Activated naive CD4-positive, alpha-beta T cell treated with anti-CD3 and anti-CD28 coated beads for 36 hours (primary cell): ENCODE results near the gene ARHGEF16. TPM values are rescaled to one million over a fixed set of nuclear protein-coding genes. Genes with fewer than 3 reads are reported as not detected.

ENCODE experiments used
- CTCF ChIA-PET: fragments of 350-600 bp; sonication (Branson Sonifier 250); formaldehyde crosslinking; loops from one replicate; lab custom pipeline; 2021; ENCODE audit warnings: antibody characterized with exemption; lab: Charles Lee
- DNase-seq: peaks from one replicate; pipeline ENCODE4 v3.0.0-alpha.2; 2020
- H3K27ac Mint-ChIP-seq: one replicate; pipeline ENCODE4 v1.8.0; 2021; ENCODE audit warnings: mild to moderate bottlenecking, mixed read lengths
- H3K27me3 Mint-ChIP-seq: one replicate; pipeline ENCODE4 v1.8.0; 2021; ENCODE audit warnings: low read depth, mixed read lengths
- H3K36me3 Mint-ChIP-seq: one replicate; pipeline ENCODE4 v1.8.0; 2021; ENCODE audit warnings: low read depth, mixed read lengths
- H3K4me1 Mint-ChIP-seq: one replicate; pipeline ENCODE4 v1.8.0; 2021; ENCODE audit warnings: low read depth, mixed read lengths
- H3K4me3 Mint-ChIP-seq: one replicate; pipeline ENCODE4 v1.8.0; 2021; ENCODE audit warnings: mild to moderate bottlenecking, moderate library complexity, mixed read lengths
- H3K9me3 Mint-ChIP-seq: one replicate; pipeline ENCODE4 v1.8.0; 2021; ENCODE audit warnings: mixed read lengths
- intact Hi-C: fragments of 100-400 bp; cut with micrococcal nuclease; formaldehyde crosslinking; loops from one replicate; pipeline ENCODE4 v1.15.1; 2023
- total RNA-seq, 2 experiments: library from RNA; stranded (reverse); gene quantifications; one replicate each; pipeline ENCODE4 v1.2.3, GENCODE V29; 2021

The ARHGEF16 gene
- total RNA-seq, 2 experiments from 2014 or later = 0.17 TPM

GRCh38 chr1:3471356-3472087 is 17.1 kb downstream of the ARHGEF16 start:
- Mint-ChIP-seq H3K4me3 (no peak overlapping the region), H3K4me1 (no peaks in the 10 kb centered on the region), H3K27ac (no peak overlapping the region), H3K9me3 (no peaks in the 10 kb centered on the region), H3K36me3 (no peaks in the 10 kb centered on the region), H3K27me3 (no peaks in the 10 kb centered on the region)
- intact Hi-C loops = no loop called here
- DNase-seq = no peak
- CTCF ChIA-PET = interaction anchor here (1.7 kb wide), 1 partner anchor 18 kb away, joined by 5 read pairs; no protein-coding TSS in a partner anchor

GRCh38 chr1:3472088-3472850 is 17.8 kb downstream of the ARHGEF16 start:
- H3K27me3 Mint-ChIP-seq = no peaks in the 10 kb centered on the region
- CTCF ChIA-PET = interaction anchor here (1.7 kb wide), 1 partner anchor 19 kb away, joined by 5 read pairs; no protein-coding TSS in a partner anchor
- intact Hi-C loops = no loop called here
- no peak overlapping the region for H3K4me3 Mint-ChIP-seq
- H3K9me3 Mint-ChIP-seq = no peaks in the 10 kb centered on the region
- no peaks in the 10 kb centered on the region for H3K36me3 Mint-ChIP-seq
- H3K27ac Mint-ChIP-seq = peak overlapping the region; percentile 4
- H3K4me1 Mint-ChIP-seq = no peaks in the 10 kb centered on the region
- no peak for DNase-seq

DNA sequence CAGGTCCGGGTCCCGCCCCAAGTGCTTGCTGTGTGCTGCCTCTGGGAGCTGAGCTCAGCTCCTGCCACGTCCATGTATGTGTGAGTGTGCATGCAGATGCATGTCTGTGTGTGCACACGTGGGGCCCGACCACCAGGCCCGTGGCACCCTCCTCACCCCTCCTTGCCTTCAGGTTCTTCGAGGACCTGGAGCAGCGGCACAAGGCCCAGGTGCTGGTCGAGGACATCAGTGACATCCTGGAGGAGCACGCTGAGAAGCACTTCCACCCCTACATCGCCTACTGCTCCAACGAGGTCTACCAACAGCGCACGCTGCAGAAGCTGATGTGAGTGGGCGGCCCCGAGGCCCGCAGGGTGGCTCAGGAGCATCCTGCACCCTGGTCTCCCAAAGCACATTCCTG is 18.4 kb downstream of the ARHGEF16 start:
- Mint-ChIP-seq H3K27ac (no peak overlapping the region), H3K36me3 (no peaks in the 10 kb centered on the region), H3K27me3 (no peaks in the 10 kb centered on the region), H3K4me3 (no peak overlapping the region), H3K9me3 (no peaks in the 10 kb centered on the region), H3K4me1 (no peaks in the 10 kb centered on the region)
- intact Hi-C loops = no loop called here
- DNase-seq = no peak
- CTCF ChIA-PET = interaction anchor here (1.7 kb wide), 1 partner anchor 20 kb away, joined by 5 read pairs; no protein-coding TSS in a partner anchor

GRCh38 chr1:3473381-3473844 is 18.9 kb downstream of the ARHGEF16 start:
- DNase-seq = no peak

GRCh38 chr1:3474016-3474415 is 19.6 kb downstream of the ARHGEF16 start:
- H3K36me3 Mint-ChIP-seq = no peaks in the 10 kb centered on the region
- H3K27ac Mint-ChIP-seq = no peak overlapping the region
- intact Hi-C loops = no loop called here
- no peaks in the 10 kb centered on the region for H3K27me3 Mint-ChIP-seq
- CTCF ChIA-PET = no interaction called here
- no peaks in the 10 kb centered on the region for H3K4me1 Mint-ChIP-seq
- H3K4me3 Mint-ChIP-seq = no peak overlapping the region
- H3K9me3 Mint-ChIP-seq = no peaks in the 10 kb centered on the region
- no peak for DNase-seq

More at GRCh38 chr1:3473381-3473844, 18.9 kb downstream of the ARHGEF16 start:
- intact Hi-C loops = no loop called here
- CTCF ChIA-PET = no interaction called here
- H3K4me1 Mint-ChIP-seq = no peaks in the 10 kb centered on the region
- H3K9me3 Mint-ChIP-seq = no peaks in the 10 kb centered on the region
- H3K36me3 Mint-ChIP-seq = no peaks in the 10 kb centered on the region
- H3K4me3 Mint-ChIP-seq = no peak overlapping the region
- H3K27me3 Mint-ChIP-seq = no peaks in the 10 kb centered on the region
- H3K27ac Mint-ChIP-seq = no peak overlapping the region

GRCh38 chr1:3474421-3474820 is 20.0 kb downstream of the ARHGEF16 start:
- Mint-ChIP-seq H3K27ac (no peak overlapping the region), H3K36me3 (no peaks in the 10 kb centered on the region)
- CTCF ChIA-PET = no interaction called here

GRCh38 chr1:3475839-3476573 is 21.5 kb downstream of the ARHGEF16 start:
- no peaks in the 10 kb centered on the region for H3K27me3 Mint-ChIP-seq
- intact Hi-C loops = no loop called here
- H3K27ac Mint-ChIP-seq = no peak overlapping the region

More at GRCh38 chr1:3474421-3474820, 20.0 kb downstream of the ARHGEF16 start:
- Mint-ChIP-seq H3K9me3 (no peaks in the 10 kb centered on the region), H3K27me3 (no peaks in the 10 kb centered on the region), H3K4me1 (no peaks in the 10 kb centered on the region), H3K4me3 (no peak overlapping the region)
- intact Hi-C loops = no loop called here
- DNase-seq = no peak

GRCh38 chr1:3476666-3477065 is 22.2 kb downstream of the ARHGEF16 start:
- intact Hi-C loops = no loop called here
- no peak overlapping the region for H3K4me3 Mint-ChIP-seq

More at GRCh38 chr1:3475839-3476573, 21.5 kb downstream of the ARHGEF16 start:
- H3K4me3 Mint-ChIP-seq = no peak overlapping the region
- no peak for DNase-seq
- no peaks in the 10 kb centered on the region for H3K36me3 Mint-ChIP-seq
- H3K9me3 Mint-ChIP-seq = no peaks in the 10 kb centered on the region
- CTCF ChIA-PET = interaction anchor here (1.2 kb wide), 1 partner anchor 23 kb away, joined by 3 read pairs; no protein-coding TSS in a partner anchor
- no peaks in the 10 kb centered on the region for H3K4me1 Mint-ChIP-seq

DNA sequence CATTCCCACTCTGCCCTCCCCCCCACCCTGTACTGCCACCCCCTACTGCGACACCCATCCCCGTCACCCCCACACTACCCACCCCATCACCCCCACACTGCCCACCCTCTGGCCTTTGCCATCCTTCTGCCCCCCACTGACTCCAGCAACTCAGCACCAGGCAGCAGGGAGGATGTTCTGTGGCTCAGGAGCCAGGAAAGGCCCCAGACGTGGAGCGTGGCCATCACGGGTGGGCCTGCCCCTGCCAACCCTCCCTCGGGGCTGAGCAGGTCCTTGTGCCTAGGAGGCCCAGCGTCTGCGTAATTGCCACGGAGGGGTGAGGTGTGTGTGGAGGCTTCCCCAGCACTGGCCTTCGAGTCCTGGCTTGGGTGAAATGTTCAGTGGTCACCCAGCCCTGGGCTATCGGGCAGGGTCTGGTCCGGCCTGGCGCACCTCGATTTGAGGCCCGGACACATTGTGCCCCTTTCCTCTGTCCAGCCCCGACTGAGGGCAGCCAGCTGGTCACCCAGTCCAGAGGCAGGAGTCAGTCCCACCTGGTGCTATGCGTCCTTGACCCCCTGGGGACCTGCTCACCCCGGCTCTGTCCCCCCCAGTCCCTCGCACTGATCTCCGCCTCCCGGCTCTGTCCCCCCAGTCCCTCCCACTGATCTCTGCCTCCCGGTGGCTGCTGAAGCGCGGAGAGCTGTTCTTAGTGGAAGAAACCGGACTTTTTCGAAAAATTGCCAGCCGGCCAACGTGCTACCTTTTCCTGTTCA is 23.0 kb downstream of the ARHGEF16 start:
- Mint-ChIP-seq H3K9me3 (no peaks in the 10 kb centered on the region), H3K4me1 (no peaks in the 10 kb centered on the region), H3K4me3 (no peak overlapping the region), H3K27me3 (no peaks in the 10 kb centered on the region), H3K36me3 (no peaks in the 10 kb centered on the region), H3K27ac (no peak overlapping the region)
- DNase-seq = no peak
- intact Hi-C loops = no loop called here
- CTCF ChIA-PET = no interaction called here

More at GRCh38 chr1:3476666-3477065, 22.2 kb downstream of the ARHGEF16 start:
- Mint-ChIP-seq H3K27me3 (no peaks in the 10 kb centered on the region), H3K27ac (no peak overlapping the region), H3K36me3 (no peaks in the 10 kb centered on the region), H3K9me3 (no peaks in the 10 kb centered on the region), H3K4me1 (no peaks in the 10 kb centered on the region)
- DNase-seq = no peak
- CTCF ChIA-PET = no interaction called here

DNA sequence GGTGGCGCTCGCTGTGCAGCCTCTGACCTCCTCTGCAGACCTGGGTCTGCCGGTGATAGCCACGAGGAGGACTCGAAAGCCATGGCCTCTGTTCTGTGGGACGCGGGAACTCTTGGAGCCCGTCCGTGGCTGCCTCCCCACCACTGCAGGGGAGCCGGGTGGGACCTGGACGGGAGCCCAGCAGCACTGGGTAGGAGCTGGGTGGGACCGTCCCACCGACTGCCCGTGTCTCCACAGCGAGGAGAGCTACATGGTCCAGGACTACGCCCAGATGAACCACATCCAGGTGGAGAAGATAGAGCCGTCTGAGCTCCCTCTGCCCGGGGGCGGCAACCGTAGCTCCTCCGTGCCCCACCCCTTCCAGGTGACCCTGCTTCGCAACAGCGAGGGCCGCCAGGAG is 23.7 kb downstream of the ARHGEF16 start:
- H3K36me3 Mint-ChIP-seq = no peaks in the 10 kb centered on the region
- CTCF ChIA-PET = interaction anchor here (1.4 kb wide), 1 partner anchor 12 kb away, joined by 5 read pairs; no protein-coding TSS in a partner anchor

GRCh38 chr1:3479511-3480368 is 25.3 kb downstream of the ARHGEF16 start:
- CTCF ChIA-PET = interaction anchor here (1.4 kb wide), 1 partner anchor 11 kb away, joined by 5 read pairs; no protein-coding TSS in a partner anchor
- Mint-ChIP-seq H3K27ac (no peak overlapping the region), H3K9me3 (no peaks in the 10 kb centered on the region), H3K27me3 (no peaks in the 10 kb centered on the region), H3K36me3 (no peaks in the 10 kb centered on the region), H3K4me1 (peaks cover 2% of the 10 kb centered on the region), H3K4me3 (no peak overlapping the region)
- intact Hi-C loops = no loop called here
- DNase-seq = no peak

More for the DNA sequence above, 23.7 kb downstream of the ARHGEF16 start:
- H3K27ac Mint-ChIP-seq = no peak overlapping the region
- DNase-seq = no peak
- no peaks in the 10 kb centered on the region for H3K9me3 Mint-ChIP-seq
- no peak overlapping the region for H3K4me3 Mint-ChIP-seq
- no peaks in the 10 kb centered on the region for H3K27me3 Mint-ChIP-seq
- intact Hi-C loops = no loop called here
- no peaks in the 10 kb centered on the region for H3K4me1 Mint-ChIP-seq
